Stromal cell of bone marrow (primary cell): ENCODE data around the gene AKAP7.

ENCODE experiments used
- DNase-seq: peaks from one replicate; pipeline ENCODE4 v3.0.0-alpha.2; 2012; ENCODE audit warnings: low read depth

AKAP7 gene

GRCh38 chr6:131205481-131206244, 70.4 kb downstream of the AKAP7 start:
- no peak for DNase-seq

GRCh38 chr6:131206463-131207251, 71.4 kb downstream of the AKAP7 start:
- DNase-seq = no peak

DNA sequence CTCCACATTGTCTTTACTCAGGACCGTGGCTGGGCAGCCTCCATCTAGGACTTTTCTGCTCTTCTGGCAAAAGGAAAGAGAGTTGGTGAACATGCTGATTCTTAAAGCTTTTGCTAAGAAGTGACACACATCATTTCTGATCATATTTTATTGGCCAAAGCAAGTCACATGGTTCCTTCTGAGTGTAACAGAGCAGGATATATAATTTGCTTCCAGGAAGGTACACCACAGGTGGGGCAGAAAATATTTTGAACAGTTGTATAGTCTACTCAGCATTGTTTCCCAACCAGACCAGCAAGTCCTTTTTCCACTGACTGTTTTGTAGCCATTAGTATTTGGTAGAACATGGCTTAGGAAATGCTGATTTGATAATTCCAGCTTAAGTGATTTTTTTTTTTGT, 73.5 kb downstream of the AKAP7 start:
- no peak for DNase-seq

GRCh38 chr6:131210469-131210868, 75.2 kb downstream of the AKAP7 start:
- DNase-seq = no peak

DNA sequence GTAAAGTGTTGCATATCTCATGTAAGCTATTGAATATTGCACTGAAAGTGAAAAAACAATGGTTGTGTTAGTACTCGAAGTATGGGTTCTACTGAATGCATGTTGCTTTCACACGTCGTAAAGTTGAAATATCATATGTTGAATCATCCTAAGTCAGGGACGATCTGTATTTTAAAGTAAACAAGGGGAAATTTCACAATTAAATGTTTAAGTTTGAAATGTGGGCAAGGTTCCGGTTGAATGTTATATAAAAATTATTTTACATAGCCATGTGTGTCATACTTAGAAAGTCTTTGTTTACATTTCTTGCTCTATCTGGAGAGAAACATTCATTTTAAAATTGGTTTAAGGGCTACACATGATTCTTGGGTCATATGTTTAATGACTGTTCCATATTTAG, 76.8 kb downstream of the AKAP7 start:
- no peak for DNase-seq

- DNase-seq = no peak
Observed at GRCh38 chr6:131212913-131213312, 77.6 kb downstream of the AKAP7 start.

DNA sequence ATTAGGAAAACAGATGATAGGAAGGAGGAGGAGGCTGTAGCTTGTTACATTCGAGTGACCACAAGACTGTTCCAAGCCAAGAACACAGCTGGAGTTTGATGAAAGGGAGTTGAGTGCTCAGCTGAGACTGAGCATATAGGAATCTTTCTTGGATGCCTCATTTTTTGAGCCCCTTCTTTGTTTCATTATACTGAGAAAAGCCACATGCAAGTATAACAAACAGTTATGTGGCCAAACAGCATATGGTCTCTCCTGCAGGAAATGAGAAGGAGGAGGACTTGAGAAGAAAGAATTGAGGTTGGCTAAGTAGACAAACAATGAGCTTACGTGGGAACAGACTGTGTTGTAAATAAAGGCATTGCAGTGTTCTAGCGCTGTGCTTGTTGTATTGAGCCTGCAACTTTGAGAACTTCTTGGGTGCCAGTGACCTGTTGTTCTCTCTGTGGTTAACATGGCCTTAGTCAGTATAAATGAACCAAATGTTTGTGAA, 78.3 kb downstream of the AKAP7 start:
- DNase-seq = no peak

GRCh38 chr6:131215219-131215618, 80.0 kb downstream of the AKAP7 start:
- DNase-seq = no peak

GRCh38 chr6:131216246-131216645, 81.0 kb downstream of the AKAP7 start:
- DNase-seq = no peak

- DNase-seq = no peak
Observed at GRCh38 chr6:131222773-131223172, 87.5 kb downstream of the AKAP7 start.

DNA sequence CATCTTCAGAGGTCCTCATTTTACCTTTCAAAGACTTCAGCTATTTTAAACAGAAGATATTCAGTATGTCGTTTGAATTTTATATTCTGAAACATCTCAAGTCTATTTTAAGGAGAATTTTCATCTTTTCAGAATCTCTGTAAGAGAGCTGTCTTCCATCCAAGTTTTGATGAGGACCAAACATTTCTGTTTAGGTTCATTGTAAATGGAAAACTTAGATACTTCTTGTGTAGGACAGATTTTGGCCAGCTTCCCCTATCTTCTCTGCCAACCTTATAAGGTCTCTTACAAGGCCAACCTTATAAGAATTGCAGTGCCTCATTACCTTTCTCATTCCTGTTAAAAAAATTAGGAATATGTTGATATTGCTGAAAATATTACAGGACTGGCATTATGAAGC, 88.1 kb downstream of the AKAP7 start:
- DNase-seq = no peak

DNA sequence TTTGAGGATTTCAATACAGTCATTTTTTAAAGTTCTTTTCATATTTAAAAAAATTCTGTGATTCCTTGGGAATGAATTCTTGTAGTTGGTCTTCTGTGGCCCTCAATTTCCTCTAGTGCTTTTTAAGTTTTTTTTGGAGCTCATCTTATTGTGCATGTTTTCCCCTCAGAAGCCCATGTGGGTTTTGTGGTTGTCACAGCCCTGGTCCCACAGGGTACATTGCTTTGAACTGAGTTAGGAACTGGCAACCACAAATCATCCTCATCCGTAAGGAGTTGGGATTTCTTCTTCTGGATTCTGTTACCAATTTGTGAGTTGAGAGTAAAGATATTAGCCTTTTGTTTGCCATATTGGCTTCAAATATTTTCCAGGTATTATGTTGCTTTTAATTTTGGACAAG, 89.9 kb downstream of the AKAP7 start:
- peak; percentile 22 for DNase-seq

DNA sequence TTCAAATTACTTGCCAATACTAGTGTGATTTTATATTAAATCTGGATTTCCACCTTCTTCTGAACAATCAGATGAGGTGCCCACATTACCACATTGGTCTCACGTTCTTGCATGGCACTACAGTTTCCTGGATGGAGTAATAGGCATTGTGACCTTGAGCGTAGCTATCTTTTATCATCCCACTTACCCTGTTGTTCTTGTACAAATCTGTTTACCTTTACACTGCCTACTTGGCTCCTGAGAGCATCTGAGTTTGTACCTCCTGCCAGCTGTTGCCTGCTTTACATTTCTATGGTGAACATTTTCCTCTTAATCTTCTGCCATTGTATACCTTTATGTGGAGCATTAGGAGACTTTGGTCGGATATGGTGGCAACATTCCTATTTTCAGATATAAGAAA, 90.7 kb downstream of the AKAP7 start:
- DNase-seq = no peak

DNA sequence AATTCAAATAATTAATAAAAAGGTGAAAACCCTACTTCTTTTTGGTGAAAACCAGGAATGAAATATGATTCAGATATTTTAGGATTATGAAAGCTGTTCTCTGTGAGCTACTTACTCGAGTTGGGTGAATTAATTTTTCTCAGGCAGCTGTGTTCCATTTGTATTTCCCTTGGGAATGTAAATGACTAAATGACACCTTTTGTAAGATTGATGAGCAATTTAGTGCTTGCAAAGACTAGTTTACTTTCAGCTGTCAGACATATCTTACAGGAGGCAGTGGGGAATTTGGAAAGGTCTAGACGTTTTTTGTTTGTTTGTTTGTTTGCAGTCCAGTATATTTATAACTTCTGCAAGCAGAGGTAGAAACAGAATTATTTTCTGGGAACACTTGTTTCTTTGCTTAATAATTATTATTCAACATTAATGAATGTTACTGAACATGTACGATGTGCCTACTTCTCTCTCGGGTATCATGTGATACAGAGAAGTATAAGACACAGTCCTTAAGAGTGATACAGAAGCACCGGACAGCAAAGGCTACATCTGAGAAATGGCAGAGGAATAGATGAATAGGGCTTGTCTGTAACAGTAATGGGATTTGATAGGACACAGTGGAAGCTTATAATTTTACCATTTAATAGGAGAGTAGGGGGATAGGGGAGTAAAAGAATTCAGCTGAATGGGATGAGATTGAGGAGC, 91.3 kb downstream of the AKAP7 start:
- no peak for DNase-seq

GRCh38 chr6:131227158-131227543, 91.9 kb downstream of the AKAP7 start:
- no peak for DNase-seq

DNA sequence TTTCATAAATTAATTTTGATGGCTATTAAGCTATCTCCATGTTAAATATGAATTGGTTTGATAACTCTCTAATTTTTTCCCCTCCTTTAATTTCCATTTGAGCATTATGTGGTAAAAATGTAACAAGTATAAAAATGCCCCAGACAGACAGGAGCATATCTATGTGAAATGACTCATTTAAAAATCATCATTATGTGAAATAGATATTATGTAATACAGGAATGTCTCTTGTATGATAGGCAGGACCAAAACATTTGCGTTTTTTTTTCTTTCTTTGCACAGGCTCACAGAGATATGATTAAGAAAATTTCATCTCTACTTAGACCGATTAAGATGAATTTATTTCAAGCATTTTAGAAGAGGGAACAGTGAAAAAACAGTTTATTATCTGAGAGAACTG, 95.8 kb downstream of the AKAP7 start:
- no peak for DNase-seq

GRCh38 chr6:131231891-131232290, 96.6 kb downstream of the AKAP7 start:
- no peak for DNase-seq

- DNase-seq = no peak
Observed at GRCh38 chr6:131244942-131245341, 109.7 kb downstream of the AKAP7 start.

DNA sequence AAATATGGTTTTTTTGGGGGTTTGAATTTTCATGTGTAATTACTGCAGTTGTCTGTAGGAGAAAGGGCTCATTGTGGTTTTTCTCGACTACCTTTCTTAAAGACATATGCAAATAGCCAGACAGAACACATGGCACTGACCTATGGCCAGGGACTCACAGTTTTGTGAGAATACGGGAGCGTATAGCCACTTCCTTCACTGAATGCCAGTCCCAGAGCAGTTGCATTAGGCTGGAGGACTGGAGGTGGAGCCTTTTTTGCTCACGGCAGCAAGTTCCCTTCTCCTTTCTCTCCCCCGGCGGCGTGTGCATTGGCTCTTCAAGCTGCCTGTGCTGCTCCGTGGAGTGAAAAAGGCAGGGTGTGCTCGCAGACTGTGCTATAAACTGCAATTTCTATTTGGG, 114.9 kb downstream of the AKAP7 start:
- DNase-seq = peak; percentile 43

- DNase-seq = no peak
Observed at GRCh38 chr6:131250936-131251335, 115.7 kb downstream of the AKAP7 start.

DNA sequence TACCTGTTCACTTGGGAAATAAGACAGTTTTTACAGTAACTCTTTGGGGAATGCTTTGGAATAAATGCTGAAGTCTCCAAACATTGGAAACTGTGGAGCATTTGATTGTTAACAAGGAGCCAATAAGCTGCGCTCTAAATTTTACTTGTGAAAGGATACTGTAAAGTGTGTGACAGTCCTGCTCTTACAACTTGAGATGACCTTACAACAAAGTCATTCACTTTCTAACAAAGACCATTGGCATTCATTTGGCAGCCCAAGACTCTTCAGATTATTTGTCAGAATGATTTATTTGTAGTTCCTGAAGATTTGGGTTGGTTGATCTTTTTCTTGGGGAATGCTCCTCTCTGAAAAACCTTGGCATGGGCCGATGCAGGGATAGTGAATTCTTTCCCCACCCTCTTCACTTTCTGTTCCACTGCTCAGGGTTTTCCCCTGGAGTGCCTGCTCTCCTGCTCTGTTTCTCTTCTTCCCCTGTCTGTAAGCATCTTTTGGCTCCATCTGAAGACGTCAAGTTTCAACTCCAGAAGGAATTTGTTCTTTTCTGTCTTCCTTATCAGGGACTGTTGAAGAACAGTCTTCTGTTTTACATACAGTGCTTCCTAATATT, 116.4 kb downstream of the AKAP7 start:
- no peak for DNase-seq

DNA sequence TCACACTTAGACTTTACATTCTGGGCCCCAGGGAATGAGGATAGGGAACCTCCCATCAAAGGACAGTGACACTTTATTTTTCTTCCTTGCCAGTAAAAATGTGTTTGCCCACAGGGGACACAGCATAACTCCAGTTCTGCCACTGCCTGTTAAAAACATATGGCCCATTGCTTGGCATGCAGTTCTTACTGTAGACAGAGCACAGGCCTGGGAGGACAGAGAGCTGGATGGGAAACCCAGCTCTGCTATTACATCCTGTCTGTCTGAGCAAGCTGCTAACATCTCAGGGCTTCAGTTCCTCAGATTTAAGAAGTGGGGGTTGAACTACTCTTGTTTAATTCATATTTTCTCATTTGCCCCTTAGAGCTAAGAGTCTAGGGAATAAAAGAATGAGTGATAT, 120.2 kb downstream of the AKAP7 start:
- no peak for DNase-seq
